Mucosa of gallbladder (tissue), 1 donor: ENCODE measurements around the gene KIF3B. TPM values are rescaled to one million over a fixed set of nuclear protein-coding genes. Genes with fewer than 3 reads are reported as not detected.

Experiments
- total RNA-seq: library from RNA; stranded (reverse); gene quantifications from one replicate; pipeline ENCODE4 v1.2.1, GENCODE V29; 2021
- donor health status: DM: no; HTN: no; CAD: no.

KIF3B gene
- total RNA-seq, 1 donor from 2014 or later: 59.6 TPM

Other genes starting within 250 kb of the KIF3B start
- 11.7 TPM for gene HCK, start 225.4 kb upstream of the KIF3B start, total RNA-seq
- 60.7 TPM for gene TM9SF4, start 167.9 kb upstream of the KIF3B start, total RNA-seq
- 11.9 TPM for gene PLAGL2, start 69.9 kb upstream of the KIF3B start, total RNA-seq
- gene POFUT1, start 69.8 kb upstream of the KIF3B start, total RNA-seq: 35.4 TPM
- 48.0 TPM for gene ASXL1, start 80.7 kb downstream of the KIF3B start, total RNA-seq